ENCODE data around the gene MN1.

MN1 gene

DNA sequence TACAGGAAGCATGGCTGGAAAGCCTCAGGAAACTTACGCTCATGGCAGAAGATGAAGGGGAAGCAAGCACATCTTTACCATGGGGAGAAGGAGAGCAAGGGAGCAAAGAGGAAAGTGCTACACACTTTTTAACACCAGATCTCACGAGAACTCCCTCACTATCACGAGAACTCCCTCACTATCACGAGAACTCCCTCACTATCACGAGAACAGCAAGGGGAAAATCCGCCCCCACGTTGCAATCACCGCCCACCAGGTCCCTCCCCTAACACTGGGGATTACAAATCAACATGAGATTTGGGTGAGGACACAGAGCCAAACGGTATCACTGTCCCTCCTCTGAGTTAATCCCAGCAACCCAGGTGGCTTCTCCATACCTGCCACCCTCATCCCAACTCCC is 84.5 kb downstream of the MN1 start:
- FAIRE-seq (no peak), DNase-seq (ENCODE audit: insufficient read length, low spot score) (no peak)
- TF ChIP-seq POU2F2 (IDR thresholded peaks at IDR 0.05; ENCODE audit: low read depth, low read length) (no peak), POLR2A (IDR thresholded peaks at IDR 0.05; ENCODE audit: low read depth, low read length) (no peak), SPI1 (IDR thresholded peaks at IDR 0.05; ENCODE audit: low read depth, low read length) (no peak), POLR2AphosphoS5 (IDR thresholded peaks at IDR 0.05; ENCODE audit: low read depth, low read length) (no peak), PAX5 (IDR thresholded peaks at IDR 0.05; ENCODE audit: insufficient read depth, low read length, severe bottlenecking) (no peak), TAF1 (IDR thresholded peaks at IDR 0.05; ENCODE audit: low read depth, low read length) (no peak)

DNA sequence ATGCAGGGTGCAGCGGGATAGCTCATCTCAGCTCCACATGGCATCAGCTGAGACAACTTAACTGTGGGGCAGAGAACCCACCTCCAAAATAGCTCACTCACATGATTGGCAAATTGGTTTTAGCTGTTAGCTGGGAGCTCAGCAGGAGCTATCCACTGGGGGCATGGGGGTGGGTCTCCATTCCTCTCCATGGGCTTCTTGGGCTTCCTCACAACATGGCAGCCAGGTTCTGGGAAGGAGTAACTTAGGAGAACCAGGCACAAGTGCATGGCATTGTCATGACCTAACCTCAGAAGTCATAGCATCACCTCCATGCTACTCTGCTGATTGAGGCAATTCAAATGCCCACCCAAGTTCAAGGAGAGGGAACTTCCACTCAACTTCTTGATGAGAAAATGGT is 85.5 kb downstream of the MN1 start:
- no peak for TF ChIP-seq POLR2A (IDR thresholded peaks at IDR 0.05; ENCODE audit: low read depth, low read length)
- no peak for TF ChIP-seq POLR2AphosphoS5 (IDR thresholded peaks at IDR 0.05; ENCODE audit: low read depth, low read length)
- TF ChIP-seq SPI1 (IDR thresholded peaks at IDR 0.05; ENCODE audit: low read depth, low read length): no peak
- no peak for FAIRE-seq
- DNase-seq (ENCODE audit: insufficient read length, low spot score): no peak

DNA sequence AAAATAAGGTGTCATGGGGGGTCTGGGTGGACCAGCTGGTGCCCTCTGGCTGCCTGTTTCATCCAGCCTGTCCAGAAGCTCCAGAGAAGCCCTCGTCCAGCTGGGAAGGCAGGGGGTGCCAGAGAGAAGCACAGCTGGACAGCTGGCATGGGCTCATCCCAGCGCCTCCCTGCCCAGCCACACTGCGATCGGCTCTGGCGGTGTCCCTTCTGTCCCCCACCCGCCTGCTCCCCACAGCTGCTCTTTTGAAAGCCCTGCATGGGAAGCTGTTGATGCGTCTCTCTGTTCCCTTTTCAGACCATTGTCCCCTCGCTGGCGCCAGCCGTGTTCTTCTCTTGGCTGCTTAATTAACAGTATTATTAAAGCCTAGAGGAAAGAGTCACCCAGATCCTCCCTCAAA is 86.5 kb downstream of the MN1 start:
- no peak for FAIRE-seq
- no peak for TF ChIP-seq POU2F2 (IDR thresholded peaks at IDR 0.05; ENCODE audit: low read depth, low read length)
- TF ChIP-seq POLR2AphosphoS5 (IDR thresholded peaks at IDR 0.05; ENCODE audit: low read depth, low read length): no peak
- TF ChIP-seq SPI1 (IDR thresholded peaks at IDR 0.05; ENCODE audit: low read depth, low read length): no peak
- no peak for TF ChIP-seq PAX5 (IDR thresholded peaks at IDR 0.05; ENCODE audit: insufficient read depth, low read length, severe bottlenecking)
- no peak for TF ChIP-seq TAF1 (IDR thresholded peaks at IDR 0.05; ENCODE audit: low read depth, low read length)
- TF ChIP-seq POLR2A (IDR thresholded peaks at IDR 0.05; ENCODE audit: low read depth, low read length): no peak

DNA sequence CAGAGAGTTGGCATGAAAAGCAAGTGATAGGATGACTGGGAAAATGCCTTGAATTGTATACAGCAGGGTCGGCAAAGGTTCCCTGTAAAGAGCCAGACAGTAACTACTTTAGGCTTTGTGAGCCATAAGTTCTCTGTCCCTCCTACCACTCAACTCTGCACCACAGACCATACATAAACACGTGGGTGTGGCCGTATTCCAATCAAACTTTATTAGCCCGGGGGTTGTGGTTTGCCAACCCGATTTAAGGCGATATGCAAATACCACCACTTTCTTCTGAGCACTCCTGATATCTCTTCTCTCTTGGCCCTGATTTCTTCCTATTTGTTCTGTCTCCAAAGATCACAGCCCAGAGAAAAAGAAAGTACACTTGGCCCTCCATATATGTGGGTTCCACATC is 87.5 kb downstream of the MN1 start:
- DNase-seq (ENCODE audit: insufficient read length, low spot score): no peak
- no peak for FAIRE-seq
- TF ChIP-seq POU2F2 (IDR thresholded peaks at IDR 0.05; ENCODE audit: low read depth, low read length) (no peak), POLR2A (IDR thresholded peaks at IDR 0.05; ENCODE audit: low read depth, low read length) (no peak), TAF1 (IDR thresholded peaks at IDR 0.05; ENCODE audit: low read depth, low read length) (no peak), SPI1 (IDR thresholded peaks at IDR 0.05; ENCODE audit: low read depth, low read length) (no peak), POLR2AphosphoS5 (IDR thresholded peaks at IDR 0.05; ENCODE audit: low read depth, low read length) (no peak), PAX5 (IDR thresholded peaks at IDR 0.05; ENCODE audit: insufficient read depth, low read length, severe bottlenecking) (no peak)

More for the DNA sequence above, 86.5 kb downstream of the MN1 start:
- no peak for DNase-seq (ENCODE audit: insufficient read length, low spot score)

DNA sequence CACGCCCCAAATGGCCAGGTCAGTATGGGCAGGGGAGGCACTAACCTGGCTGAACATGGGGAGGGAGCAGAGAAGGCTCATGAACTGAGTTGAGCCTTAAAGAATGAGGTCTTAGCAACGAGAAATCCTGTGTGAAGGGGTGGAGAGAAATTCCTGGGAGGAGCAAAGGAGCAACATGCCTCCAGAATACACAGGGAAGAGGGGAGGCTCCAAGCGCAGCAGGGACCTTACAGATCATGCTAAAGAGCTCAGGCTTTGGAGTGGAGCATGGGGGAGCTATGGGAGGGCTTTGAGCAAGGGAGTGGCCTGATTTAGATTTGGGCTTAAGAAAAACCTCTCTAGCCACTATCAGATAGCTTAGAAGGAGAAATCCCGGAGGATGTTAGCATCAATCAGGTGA is 88.1 kb downstream of the MN1 start:
- no peak for DNase-seq (ENCODE audit: insufficient read length, low spot score)
- TF ChIP-seq SPI1 (IDR thresholded peaks at IDR 0.05; ENCODE audit: low read depth, low read length) (no peak), POLR2A (IDR thresholded peaks at IDR 0.05; ENCODE audit: low read depth, low read length) (no peak), PAX5 (IDR thresholded peaks at IDR 0.05; ENCODE audit: insufficient read depth, low read length, severe bottlenecking) (no peak), POLR2AphosphoS5 (IDR thresholded peaks at IDR 0.05; ENCODE audit: low read depth, low read length) (no peak), TAF1 (IDR thresholded peaks at IDR 0.05; ENCODE audit: low read depth, low read length) (no peak), POU2F2 (IDR thresholded peaks at IDR 0.05; ENCODE audit: low read depth, low read length) (no peak)
- FAIRE-seq: no peak

DNA sequence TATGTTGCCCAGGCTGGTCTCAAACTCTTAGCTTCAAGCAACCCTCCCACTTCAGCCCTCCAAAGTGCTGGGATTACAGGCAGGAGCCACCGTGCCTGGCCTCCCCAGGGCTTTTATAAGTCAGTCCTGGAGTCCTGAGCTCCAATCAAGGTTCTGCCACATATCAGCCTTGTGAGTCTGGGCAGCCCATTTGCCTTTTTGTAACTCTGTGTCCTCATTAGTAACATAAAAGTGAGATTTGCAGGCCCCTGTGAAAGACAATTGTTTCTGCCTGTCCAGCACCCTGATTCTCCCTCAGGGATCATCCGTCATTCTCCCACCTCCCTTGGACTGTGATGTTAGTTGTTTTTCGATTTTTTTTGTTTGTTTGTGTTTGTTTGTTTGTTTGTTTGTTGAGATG is 89.8 kb downstream of the MN1 start:
- DNase-seq (ENCODE audit: insufficient read length, low spot score) (no peak), FAIRE-seq (no peak)
- TF ChIP-seq TAF1 (IDR thresholded peaks at IDR 0.05; ENCODE audit: low read depth, low read length) (no peak), POLR2A (IDR thresholded peaks at IDR 0.05; ENCODE audit: low read depth, low read length) (no peak), PAX5 (IDR thresholded peaks at IDR 0.05; ENCODE audit: insufficient read depth, low read length, severe bottlenecking) (no peak), POU2F2 (IDR thresholded peaks at IDR 0.05; ENCODE audit: low read depth, low read length) (no peak), POLR2AphosphoS5 (IDR thresholded peaks at IDR 0.05; ENCODE audit: low read depth, low read length) (no peak), SPI1 (IDR thresholded peaks at IDR 0.05; ENCODE audit: low read depth, low read length) (no peak)

DNA sequence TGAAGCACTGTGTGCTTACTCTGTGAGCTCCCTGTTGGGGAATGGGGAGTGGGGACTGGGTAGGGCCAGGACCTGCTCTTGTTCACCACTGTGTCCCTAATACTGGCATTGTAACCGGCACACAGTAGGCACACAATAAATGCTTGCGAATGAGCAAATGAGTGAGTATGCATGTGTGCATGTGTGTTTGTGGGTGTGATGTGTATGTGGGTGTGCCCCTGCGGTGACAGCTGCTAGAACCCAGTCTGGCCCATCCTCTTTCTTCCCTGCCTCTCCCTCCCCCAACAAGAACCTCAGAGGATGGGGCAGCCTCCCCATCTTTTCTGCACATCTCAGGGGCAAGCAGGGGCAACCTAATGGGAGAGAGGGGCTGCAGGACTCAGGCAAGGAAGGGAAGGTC is 90.5 kb downstream of the MN1 start:
- no peak for FAIRE-seq
- TF ChIP-seq POU2F2 (IDR thresholded peaks at IDR 0.05; ENCODE audit: low read depth, low read length) (no peak), PAX5 (IDR thresholded peaks at IDR 0.05; ENCODE audit: insufficient read depth, low read length, severe bottlenecking) (no peak), POLR2A (IDR thresholded peaks at IDR 0.05; ENCODE audit: low read depth, low read length) (no peak), POLR2AphosphoS5 (IDR thresholded peaks at IDR 0.05; ENCODE audit: low read depth, low read length) (no peak), SPI1 (IDR thresholded peaks at IDR 0.05; ENCODE audit: low read depth, low read length) (no peak), TAF1 (IDR thresholded peaks at IDR 0.05; ENCODE audit: low read depth, low read length) (no peak)

DNA sequence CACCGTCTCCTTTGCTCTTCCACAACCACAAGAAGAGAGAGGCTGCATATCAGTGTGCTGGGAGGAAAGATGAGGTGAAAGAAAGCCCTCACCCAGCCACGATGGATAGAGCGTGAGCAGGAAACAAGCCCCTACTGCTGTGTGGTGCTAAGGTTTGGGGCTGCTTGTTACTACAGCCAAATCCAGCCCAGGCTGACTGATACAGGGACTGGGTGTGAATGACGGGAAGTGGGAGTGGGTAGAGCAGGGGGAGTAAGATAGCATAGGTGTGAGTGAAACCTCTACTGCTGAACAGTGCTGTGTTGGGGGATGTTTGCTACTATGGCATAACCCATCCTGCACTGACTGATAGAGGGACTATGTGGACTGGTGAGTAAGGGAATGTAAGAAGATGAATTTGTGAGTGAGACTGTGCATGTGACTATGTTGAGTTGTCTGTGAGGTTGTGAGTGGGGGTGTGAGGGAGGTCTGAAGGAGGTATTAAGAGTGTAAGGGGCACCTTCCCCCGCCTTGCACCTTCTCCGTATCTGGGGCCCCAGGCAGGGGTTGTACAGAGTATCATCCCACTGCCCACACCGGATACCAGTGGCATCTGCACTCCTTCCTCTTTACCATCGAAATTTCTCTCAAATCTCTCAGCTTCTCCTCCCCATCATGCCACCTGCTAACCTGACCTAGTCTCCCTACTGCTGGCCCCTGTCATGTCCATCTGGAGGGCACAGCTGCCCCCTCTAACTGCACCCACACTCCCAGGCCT is 91.5 kb downstream of the MN1 start:
- no peak for TF ChIP-seq TAF1 (IDR thresholded peaks at IDR 0.05; ENCODE audit: low read depth, low read length)
- TF ChIP-seq PAX5 (IDR thresholded peaks at IDR 0.05; ENCODE audit: insufficient read depth, low read length, severe bottlenecking): no peak
- TF ChIP-seq POLR2A (IDR thresholded peaks at IDR 0.05; ENCODE audit: low read depth, low read length): no peak
- TF ChIP-seq SPI1 (IDR thresholded peaks at IDR 0.05; ENCODE audit: low read depth, low read length): no peak
- no peak for TF ChIP-seq POU2F2 (IDR thresholded peaks at IDR 0.05; ENCODE audit: low read depth, low read length)
- no peak for TF ChIP-seq POLR2AphosphoS5 (IDR thresholded peaks at IDR 0.05; ENCODE audit: low read depth, low read length)
- DNase-seq (ENCODE audit: insufficient read length, low spot score): no peak
- no peak for FAIRE-seq

More for the DNA sequence above, 90.5 kb downstream of the MN1 start:
- no peak for DNase-seq (ENCODE audit: insufficient read length, low spot score)

DNA sequence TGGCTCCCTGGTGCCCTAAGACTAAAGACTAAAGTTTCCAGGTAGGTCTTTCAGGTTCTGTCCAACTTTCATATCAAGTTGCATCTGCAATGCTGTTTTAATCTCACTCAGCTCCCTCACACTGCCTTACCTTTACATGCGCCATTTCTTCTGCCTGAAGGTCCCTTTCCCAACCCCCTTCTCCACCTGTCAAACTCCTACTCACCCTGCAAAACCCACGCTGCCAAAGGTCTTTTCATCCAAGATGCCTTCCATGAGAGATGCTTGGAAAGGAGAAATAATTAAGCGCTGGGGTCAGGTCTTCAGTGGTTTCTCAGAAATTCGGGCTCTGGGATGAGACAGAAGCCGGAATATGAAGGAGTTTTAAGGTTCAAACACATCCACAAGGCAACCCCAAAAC is 95.1 kb downstream of the MN1 start:
- TF ChIP-seq POU2F2 (IDR thresholded peaks at IDR 0.05; ENCODE audit: low read depth, low read length) (no peak), POLR2A (IDR thresholded peaks at IDR 0.05; ENCODE audit: low read depth, low read length) (no peak), POLR2AphosphoS5 (IDR thresholded peaks at IDR 0.05; ENCODE audit: low read depth, low read length) (no peak), PAX5 (IDR thresholded peaks at IDR 0.05; ENCODE audit: insufficient read depth, low read length, severe bottlenecking) (no peak), SPI1 (IDR thresholded peaks at IDR 0.05; ENCODE audit: low read depth, low read length) (no peak), TAF1 (IDR thresholded peaks at IDR 0.05; ENCODE audit: low read depth, low read length) (no peak)
- FAIRE-seq (no peak), DNase-seq (ENCODE audit: insufficient read length, low spot score) (no peak)
